HG02885 (cell line): ENCODE measurements around the gene CUX1.
A peak's percentile ranks its signal among the peaks of the same experiment; 100 is the strongest.

Experiments used
- ATAC-seq: cut with Tn5 transposase; IDR thresholded peaks from one replicate; pipeline ENCODE4 v1.9.1; 2021; ENCODE audit warnings: mild to moderate bottlenecking; ENCODE audit not compliant: unreplicated experiment, poor library complexity

Gene CUX1

GRCh38 chr7:101947899-101948298 lies 130.5 kb downstream of the CUX1 start:
- no peak for ATAC-seq

GRCh38 chr7:101948650-101949049 lies 131.2 kb downstream of the CUX1 start:
- no peak for ATAC-seq

GRCh38 chr7:101950450-101951119 lies 133.2 kb downstream of the CUX1 start:
- ATAC-seq = no peak

- ATAC-seq = no peak
Measured at GRCh38 chr7:101951757-101952156, 134.3 kb downstream of the CUX1 start.

GRCh38 chr7:101952355-101953247 lies 135.2 kb downstream of the CUX1 start:
- no peak for ATAC-seq

- peak; percentile 66 for ATAC-seq
Measured at GRCh38 chr7:101953248-101953819, 135.9 kb downstream of the CUX1 start.

- ATAC-seq = no peak
Measured at GRCh38 chr7:101954499-101954898, 137.1 kb downstream of the CUX1 start.

- ATAC-seq = no peak
Measured at GRCh38 chr7:101956130-101956529, 138.7 kb downstream of the CUX1 start.

GRCh38 chr7:101957744-101958525 lies 140.5 kb downstream of the CUX1 start:
- no peak for ATAC-seq

- ATAC-seq = no peak
Measured at GRCh38 chr7:101959342-101959741, 141.9 kb downstream of the CUX1 start.

- no peak for ATAC-seq
Measured at GRCh38 chr7:101959829-101960228, 142.4 kb downstream of the CUX1 start.

GRCh38 chr7:101960323-101960722 lies 142.9 kb downstream of the CUX1 start:
- no peak for ATAC-seq

GRCh38 chr7:101960985-101961708 lies 143.7 kb downstream of the CUX1 start:
- no peak for ATAC-seq

- no peak for ATAC-seq
Measured at GRCh38 chr7:101961811-101962210, 144.4 kb downstream of the CUX1 start.

GRCh38 chr7:101963693-101964092 lies 146.3 kb downstream of the CUX1 start:
- no peak for ATAC-seq

GRCh38 chr7:101964680-101965452 lies 147.4 kb downstream of the CUX1 start:
- ATAC-seq = no peak

- ATAC-seq = no peak
Measured at GRCh38 chr7:101968720-101969466, 151.5 kb downstream of the CUX1 start.

GRCh38 chr7:101969997-101970585 lies 152.7 kb downstream of the CUX1 start:
- no peak for ATAC-seq
